GM12874 (cell line): ENCODE results near the gene PCNA.

ENCODE experiments used
- CTCF ChIP-seq: IDR thresholded peaks from 2 replicates; pipeline ENCODE4 v1.5.1; 2011; ENCODE audit warnings: low read depth, mild to moderate bottlenecking, control low read depth, low read length, moderate library complexity; ENCODE audit not compliant: insufficient read depth

The PCNA gene

DNA sequence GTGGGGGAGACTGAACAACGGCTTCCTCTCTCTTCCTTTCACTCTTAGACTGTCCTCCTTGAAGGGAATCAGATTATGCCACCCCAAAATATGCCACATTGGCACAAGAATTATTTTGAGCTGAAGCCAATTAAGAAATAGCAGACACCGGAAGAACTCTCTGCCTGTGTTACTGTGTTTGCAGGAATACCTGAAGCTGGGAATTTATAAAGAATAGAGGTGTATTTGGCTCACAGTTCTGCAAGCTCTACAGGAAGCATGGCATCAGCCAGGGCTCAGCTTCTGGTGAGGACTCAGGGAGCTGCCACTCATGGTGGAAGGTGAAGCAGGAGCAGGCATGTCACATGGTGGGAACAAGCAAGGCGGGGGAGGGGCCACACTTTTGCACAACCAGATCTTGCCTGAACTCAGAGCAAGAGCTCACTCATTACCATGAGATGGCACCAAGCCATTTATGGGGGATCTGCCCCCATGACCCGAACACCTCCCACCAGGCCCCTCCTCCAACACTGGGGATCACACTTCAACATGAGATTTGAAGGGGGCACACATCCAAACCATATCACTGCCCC lies 46.0 kb downstream of the PCNA start:
- no peak for TF ChIP-seq CTCF

- TF ChIP-seq CTCF = no peak
Measured at GRCh38 chr20:5072756-5073659, 46.8 kb downstream of the PCNA start.

DNA sequence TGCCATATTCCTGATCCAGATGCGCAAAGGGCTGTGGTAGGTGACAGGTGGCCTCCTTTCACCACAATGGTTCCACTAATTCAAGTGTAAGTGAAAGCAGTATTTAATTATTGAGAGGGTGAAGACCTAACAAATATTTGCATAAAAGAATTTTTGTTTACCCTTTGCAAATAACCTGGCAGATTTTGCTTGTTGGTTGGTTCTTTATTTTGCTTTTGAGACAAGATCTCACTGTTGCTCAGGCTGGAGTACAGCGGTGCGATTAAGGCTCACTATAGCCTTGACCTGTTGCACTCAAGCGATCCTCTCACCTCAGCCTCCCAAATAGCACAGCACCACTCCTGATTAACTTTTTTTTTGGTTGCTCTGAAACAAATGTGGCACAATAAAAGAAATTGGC lies 49.2 kb downstream of the PCNA start:
- no peak for TF ChIP-seq CTCF

DNA sequence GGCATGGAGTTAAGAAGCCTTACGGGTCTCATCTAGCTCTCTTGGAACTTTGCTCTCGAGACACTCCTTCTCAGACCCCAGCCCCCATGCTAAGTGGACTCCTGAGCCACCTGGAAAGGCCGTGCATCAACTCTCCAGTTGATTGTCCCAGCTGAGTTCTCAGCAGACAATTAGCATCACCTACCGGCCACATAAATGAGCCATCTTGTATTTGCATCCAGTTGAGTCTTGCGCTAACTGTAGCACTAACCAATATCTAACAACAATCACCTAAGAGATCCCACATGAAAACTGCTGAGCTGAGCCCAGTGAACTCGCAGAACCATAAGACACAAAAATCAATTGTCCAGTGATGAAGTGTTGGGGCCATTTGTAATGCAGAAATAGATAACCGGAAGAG lies 49.7 kb downstream of the PCNA start:
- no peak for TF ChIP-seq CTCF

- no peak for TF ChIP-seq CTCF
Measured at GRCh38 chr20:5069141-5069806, 50.5 kb downstream of the PCNA start.

GRCh38 chr20:5067877-5068645 lies 51.7 kb downstream of the PCNA start:
- no peak for TF ChIP-seq CTCF
